K562 (cell line): ENCODE data around the gene KCNH8.

Experiments
- EZH2 ChIP-seq: IDR thresholded peaks from 2 replicates; pipeline ENCODE4 v1.6.1; 2012; ENCODE audit warnings: low read depth, mild to moderate bottlenecking, inconsistent platforms, low read length, borderline replicate concordance
- HNRNPH1 ChIP-seq: fragments of 200-400 bp; formaldehyde crosslinking; optimal IDR thresholded peaks from 2 replicates; pipeline ENCODE3; 2017; ENCODE audit warnings: low read depth, mild to moderate bottlenecking, low read length, moderate library complexity
- ZNF644 ChIP-seq: fragments of 200-800 bp; sonication (Bioruptor generic); IDR thresholded peaks from 2 replicates; pipeline ENCODE4 v1.6.1; 2016; ENCODE audit warnings: low read depth, missing genetic modification characterization, missing compliant biosample characterization
- TF ChIP-seq, protein P1 (sequence below): sonication (generic); formaldehyde crosslinking; IDR thresholded peaks from 2 replicates; pipeline ENCODE4 v1.8.1; 2023; ENCODE audit warnings: mild to moderate bottlenecking, missing genetic modification reagents
- TF ChIP-seq, protein P2 (sequence below), 2 experiments: fragments of 450-650 bp; formaldehyde crosslinking in 1 of 2; IDR thresholded peaks; 2 replicates each; pipeline versions ENCODE4 v1.4.0 to v1.6.1; 2014 to 2020; ENCODE audit warnings: mild to moderate bottlenecking in 2 of 2, borderline replicate concordance in 1 of 2, low read depth in 1 of 2
- TF ChIP-seq, protein P3 (sequence below), 3 experiments: IDR thresholded peaks in 2 of 3; conservative IDR thresholded peaks in 1 of 3; 2 replicates each; pipeline ENCODE4 v1.5.1; 2011 to 2012; ENCODE audit warnings: low read length in 3 of 3, mild to moderate bottlenecking in 3 of 3, control low read depth in 2 of 3, improper control_type of control experiment in 1 of 3, inconsistent platforms in 1 of 3, low read depth in 1 of 3, mixed read lengths in 1 of 3, moderate library complexity in 1 of 3; ENCODE audit not compliant: insufficient read depth in 2 of 3
- TF ChIP-seq, protein P4 (sequence below): fragments of 250-450 bp; sonication (Bioruptor Pico); IDR thresholded peaks from 2 replicates; pipeline ENCODE4 v1.5.0; 2021; ENCODE audit warnings: mild to moderate bottlenecking, moderate library complexity

DNA sequence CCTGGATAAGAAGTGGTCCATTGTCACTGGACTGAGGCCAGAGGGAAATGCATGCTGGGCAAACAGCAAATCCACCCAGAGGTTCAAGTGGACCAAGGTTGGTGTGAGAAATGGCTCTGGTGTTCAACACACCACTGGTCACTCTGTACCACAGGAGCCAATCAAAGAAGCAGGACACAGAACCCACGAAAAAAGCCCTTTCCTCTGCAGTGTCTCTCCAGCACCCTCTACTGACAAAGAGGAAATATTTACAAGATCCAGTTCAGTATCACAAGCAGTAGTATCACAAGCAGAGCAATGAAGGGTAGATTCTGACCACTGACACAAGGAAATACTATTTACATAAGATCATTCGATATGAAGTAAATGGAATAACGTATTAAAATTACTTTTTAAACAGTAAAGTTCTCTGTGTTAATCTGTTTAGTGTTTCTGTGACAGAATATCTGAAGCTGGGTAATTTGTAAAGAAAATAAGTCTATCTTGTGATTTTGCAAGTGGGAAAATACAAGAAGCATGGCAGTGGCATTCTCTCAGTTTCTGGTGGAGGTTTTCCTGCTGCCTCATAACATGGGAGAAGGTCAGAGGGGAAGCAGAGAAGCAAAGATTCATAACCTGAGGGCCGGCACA is 395.0 kb downstream of the KCNH8 start:
- TF ChIP-seq, protein P1, sequence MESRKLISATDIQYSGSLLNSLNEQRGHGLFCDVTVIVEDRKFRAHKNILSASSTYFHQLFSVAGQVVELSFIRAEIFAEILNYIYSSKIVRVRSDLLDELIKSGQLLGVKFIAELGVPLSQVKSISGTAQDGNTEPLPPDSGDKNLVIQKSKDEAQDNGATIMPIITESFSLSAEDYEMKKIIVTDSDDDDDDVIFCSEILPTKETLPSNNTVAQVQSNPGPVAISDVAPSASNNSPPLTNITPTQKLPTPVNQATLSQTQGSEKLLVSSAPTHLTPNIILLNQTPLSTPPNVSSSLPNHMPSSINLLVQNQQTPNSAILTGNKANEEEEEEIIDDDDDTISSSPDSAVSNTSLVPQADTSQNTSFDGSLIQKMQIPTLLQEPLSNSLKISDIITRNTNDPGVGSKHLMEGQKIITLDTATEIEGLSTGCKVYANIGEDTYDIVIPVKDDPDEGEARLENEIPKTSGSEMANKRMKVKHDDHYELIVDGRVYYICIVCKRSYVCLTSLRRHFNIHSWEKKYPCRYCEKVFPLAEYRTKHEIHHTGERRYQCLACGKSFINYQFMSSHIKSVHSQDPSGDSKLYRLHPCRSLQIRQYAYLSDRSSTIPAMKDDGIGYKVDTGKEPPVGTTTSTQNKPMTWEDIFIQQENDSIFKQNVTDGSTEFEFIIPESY (CRISPR knock-in tag): no peak
- TF ChIP-seq EZH2 (no peak), HNRNPH1 (no peak), ZNF644 (tag) (no peak)
- TF ChIP-seq, protein P2, sequence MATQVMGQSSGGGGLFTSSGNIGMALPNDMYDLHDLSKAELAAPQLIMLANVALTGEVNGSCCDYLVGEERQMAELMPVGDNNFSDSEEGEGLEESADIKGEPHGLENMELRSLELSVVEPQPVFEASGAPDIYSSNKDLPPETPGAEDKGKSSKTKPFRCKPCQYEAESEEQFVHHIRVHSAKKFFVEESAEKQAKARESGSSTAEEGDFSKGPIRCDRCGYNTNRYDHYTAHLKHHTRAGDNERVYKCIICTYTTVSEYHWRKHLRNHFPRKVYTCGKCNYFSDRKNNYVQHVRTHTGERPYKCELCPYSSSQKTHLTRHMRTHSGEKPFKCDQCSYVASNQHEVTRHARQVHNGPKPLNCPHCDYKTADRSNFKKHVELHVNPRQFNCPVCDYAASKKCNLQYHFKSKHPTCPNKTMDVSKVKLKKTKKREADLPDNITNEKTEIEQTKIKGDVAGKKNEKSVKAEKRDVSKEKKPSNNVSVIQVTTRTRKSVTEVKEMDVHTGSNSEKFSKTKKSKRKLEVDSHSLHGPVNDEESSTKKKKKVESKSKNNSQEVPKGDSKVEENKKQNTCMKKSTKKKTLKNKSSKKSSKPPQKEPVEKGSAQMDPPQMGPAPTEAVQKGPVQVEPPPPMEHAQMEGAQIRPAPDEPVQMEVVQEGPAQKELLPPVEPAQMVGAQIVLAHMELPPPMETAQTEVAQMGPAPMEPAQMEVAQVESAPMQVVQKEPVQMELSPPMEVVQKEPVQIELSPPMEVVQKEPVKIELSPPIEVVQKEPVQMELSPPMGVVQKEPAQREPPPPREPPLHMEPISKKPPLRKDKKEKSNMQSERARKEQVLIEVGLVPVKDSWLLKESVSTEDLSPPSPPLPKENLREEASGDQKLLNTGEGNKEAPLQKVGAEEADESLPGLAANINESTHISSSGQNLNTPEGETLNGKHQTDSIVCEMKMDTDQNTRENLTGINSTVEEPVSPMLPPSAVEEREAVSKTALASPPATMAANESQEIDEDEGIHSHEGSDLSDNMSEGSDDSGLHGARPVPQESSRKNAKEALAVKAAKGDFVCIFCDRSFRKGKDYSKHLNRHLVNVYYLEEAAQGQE (IDR thresholded peaks at IDR 0.05; ENCODE audit: borderline replicate concordance): no peak
- TF ChIP-seq, protein P2 (CRISPR knock-in tag; IDR thresholded peaks at IDR 0.05; ENCODE audit: low read depth): no peak
- TF ChIP-seq, protein P3, sequence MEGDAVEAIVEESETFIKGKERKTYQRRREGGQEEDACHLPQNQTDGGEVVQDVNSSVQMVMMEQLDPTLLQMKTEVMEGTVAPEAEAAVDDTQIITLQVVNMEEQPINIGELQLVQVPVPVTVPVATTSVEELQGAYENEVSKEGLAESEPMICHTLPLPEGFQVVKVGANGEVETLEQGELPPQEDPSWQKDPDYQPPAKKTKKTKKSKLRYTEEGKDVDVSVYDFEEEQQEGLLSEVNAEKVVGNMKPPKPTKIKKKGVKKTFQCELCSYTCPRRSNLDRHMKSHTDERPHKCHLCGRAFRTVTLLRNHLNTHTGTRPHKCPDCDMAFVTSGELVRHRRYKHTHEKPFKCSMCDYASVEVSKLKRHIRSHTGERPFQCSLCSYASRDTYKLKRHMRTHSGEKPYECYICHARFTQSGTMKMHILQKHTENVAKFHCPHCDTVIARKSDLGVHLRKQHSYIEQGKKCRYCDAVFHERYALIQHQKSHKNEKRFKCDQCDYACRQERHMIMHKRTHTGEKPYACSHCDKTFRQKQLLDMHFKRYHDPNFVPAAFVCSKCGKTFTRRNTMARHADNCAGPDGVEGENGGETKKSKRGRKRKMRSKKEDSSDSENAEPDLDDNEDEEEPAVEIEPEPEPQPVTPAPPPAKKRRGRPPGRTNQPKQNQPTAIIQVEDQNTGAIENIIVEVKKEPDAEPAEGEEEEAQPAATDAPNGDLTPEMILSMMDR (IDR thresholded peaks at IDR 0.05 in 2 of 3, conservative IDR thresholded peaks at IDR 0.05 in 1 of 3; ENCODE audit: insufficient read depth in 2 of 3, low read depth in 1 of 3, low read length in 3 of 3): peak; percentile 4 to 35 (median 27); a peak in 2 of 6 replicates
- TF ChIP-seq, protein P4, sequence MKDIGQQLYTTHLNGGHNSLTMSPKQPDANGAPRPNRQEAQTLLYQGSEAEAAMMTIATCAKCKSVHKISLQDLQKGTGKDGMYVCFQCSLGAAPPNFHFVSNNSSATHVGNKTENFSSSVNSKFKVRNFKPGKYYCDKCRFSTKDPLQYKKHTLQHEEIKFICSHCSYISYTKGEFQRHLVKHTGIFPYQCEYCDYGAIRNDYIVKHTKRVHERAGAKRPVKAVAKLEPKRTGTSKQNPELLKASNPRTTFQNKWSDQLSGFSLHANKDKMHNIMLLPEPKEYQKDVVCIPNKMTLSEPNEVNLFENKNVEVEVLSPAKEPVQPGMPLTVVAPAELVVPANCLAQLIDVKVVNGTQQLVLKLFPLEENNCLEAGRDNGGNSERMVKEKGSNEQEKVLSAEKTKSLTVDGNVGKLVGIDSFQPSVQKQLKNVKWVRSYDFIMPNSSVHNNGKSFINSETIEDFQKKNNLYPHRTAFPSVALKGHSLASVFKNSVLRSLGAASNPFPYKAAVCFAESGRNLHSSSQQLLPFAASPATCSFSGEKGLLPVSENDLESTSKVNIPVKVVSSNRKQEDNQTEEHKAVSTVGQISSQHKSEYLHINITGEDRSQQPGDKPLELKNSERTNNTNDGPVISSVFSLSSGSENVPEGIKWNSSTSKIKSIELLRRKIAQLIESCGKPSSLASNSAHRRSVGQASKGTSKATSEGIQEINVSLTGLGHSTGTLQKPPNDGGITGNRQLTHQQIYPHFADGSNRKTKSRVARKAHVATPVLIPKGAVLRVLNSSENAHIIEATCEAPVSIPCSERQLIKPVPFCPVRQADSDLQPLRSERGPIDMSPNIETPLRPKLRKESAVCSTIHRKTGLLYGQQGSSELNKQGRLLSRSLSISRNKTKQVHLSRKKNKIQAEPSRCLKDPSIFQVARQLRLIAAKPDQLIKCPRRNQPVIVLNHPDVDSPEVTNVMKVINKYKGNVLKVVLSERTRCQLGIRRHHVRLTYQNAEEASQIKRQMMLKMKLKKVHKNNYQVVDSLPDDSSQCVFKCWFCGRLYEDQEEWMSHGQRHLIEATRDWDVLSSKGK (CRISPR knock-in tag): no peak
